Spleen (tissue), 7 donors: ENCODE data around the gene PRKCD.

Source experiments
- POLR2A ChIP-seq, 3 donors: fragments of 450-650 bp; IDR thresholded peaks; one replicate each; pipeline ENCODE4 v1.5.1; 2017; ENCODE audit warnings: antibody characterized with exemption in 3 of 3, mild to moderate bottlenecking in 1 of 3
- TF ChIP-seq, protein P1 (sequence below), 11 experiments: fragments of 200-600 bp in 7 of 11; fragments of 450-650 bp in 4 of 11; sonication (generic) in 4 of 11; IDR thresholded peaks in 8 of 11; conservative IDR thresholded peaks in 3 of 11; 1 replicate in 7 of 11; 2 replicates in 4 of 11; pipeline versions ENCODE4 v1.4.0 to v1.8.0; 2016 to 2021; ENCODE audit warnings: antibody characterized with exemption in 11 of 11, inconsistent platforms in 4 of 11, mild to moderate bottlenecking in 1 of 11
- donor health status: DM: no; HTN: no; CAD: no; lungs with moderate emphysema.
- donor health status: DM: no; HTN: no; CAD: no.
- donor health status: DM: no; HTN: no; CAD: no.

DNA sequence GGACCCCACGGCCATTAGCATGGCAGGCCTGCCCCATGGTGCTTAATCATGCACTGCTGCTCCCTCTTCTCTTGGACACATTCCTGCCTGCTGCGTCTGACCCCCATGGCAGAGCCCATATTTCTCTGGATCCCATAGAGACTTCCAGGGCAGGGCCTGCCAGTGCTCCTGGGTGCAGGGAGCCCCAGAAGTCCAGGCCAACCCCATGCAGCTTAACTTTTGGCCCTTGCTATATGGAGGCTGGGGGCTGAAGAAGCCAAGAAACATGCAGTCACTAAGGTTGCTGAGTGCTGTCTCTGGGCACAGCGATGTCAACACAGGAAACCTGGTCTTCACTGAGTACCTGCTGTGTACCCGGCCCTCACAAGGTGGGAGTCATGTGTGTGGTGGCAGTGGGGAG lies 11.3 kb upstream of the PRKCD start:
- TF ChIP-seq, protein P1, sequence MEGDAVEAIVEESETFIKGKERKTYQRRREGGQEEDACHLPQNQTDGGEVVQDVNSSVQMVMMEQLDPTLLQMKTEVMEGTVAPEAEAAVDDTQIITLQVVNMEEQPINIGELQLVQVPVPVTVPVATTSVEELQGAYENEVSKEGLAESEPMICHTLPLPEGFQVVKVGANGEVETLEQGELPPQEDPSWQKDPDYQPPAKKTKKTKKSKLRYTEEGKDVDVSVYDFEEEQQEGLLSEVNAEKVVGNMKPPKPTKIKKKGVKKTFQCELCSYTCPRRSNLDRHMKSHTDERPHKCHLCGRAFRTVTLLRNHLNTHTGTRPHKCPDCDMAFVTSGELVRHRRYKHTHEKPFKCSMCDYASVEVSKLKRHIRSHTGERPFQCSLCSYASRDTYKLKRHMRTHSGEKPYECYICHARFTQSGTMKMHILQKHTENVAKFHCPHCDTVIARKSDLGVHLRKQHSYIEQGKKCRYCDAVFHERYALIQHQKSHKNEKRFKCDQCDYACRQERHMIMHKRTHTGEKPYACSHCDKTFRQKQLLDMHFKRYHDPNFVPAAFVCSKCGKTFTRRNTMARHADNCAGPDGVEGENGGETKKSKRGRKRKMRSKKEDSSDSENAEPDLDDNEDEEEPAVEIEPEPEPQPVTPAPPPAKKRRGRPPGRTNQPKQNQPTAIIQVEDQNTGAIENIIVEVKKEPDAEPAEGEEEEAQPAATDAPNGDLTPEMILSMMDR (IDR thresholded peaks at IDR 0.05 in 8 of 11, conservative IDR thresholded peaks at IDR 0.05 in 3 of 11): no peak
- no peak for TF ChIP-seq POLR2A (IDR thresholded peaks at IDR 0.05)
